ENCODE measurements around the gene SGPP1.
"Not testable (repeated sequence)": the region's sequence is repeated elsewhere in the genome, so short reads cannot be mapped to it uniquely, and the experiment has no call there.

SGPP1 gene

DNA sequence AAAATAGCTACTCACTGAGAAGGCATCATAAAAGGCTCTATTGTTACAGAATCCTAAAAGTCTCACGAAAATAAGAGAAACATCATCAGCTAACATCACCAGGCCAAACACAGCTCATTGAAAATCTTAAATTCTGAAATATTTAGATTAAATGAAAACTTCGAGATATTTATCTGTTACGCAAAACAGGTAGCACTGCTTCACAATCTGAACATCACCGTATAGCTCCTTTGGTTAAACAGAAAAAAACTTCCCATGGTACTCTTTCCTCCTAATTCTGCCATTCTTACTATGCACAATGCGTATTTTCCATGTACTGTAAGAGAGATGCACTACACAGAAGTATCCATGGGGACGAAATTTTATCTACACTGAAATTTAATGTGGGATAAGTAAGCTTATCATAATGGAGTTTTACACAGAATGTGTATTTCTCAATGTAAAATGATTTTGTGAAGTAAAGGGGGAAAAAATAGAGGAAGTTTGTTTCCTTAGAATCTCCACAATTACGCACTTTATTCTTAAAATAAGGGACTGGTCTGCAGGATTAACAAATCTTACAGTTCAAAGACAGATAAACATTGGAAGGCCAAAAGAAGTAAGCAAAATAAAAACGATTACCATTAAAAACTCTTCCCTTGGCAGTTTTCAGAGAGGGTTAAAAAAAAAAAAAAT is 1.9 kb downstream of the SGPP1 start:
- no peak for DNase-seq (ENCODE audit: low spot score)

DNA sequence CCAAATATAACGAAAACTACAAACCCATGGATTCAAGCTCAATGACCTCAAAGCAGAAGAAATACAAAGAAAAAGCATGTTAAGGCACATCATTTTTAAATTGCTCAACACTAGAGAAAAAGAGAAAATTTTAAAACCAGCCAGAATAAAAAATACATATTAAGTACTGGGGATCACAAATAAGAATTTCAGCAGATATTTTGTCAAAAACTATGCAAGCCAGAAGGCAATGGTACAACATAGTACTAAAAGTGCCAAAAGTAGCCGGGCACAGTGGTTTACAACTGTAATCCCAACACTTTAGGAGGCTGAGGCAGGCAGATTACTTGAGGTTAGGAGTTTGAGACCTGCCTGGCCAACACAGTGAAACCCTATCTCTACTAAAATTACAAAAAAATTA is 10.2 kb downstream of the SGPP1 start:
- DNase-seq (ENCODE audit: low spot score): no peak

DNA sequence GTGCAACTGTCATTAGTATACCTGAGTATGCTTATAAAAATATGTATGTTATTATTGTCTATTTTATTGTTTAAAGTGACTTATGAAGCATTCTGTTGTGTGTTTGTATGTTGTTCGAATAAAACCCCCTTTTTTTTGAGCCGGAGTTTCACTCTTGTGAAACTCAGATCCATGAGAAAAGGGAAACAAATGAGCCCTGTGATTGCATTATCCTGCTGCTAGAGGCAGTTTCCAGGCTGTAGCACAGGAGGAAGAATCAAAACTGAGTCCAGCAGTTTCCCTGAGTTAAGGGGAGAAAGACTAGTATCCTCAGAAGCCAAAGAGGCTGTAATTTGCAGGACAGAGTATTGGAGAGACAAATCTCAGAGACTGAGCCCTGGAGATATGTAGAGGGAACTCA is 12.5 kb downstream of the SGPP1 start:
- DNase-seq (ENCODE audit: low spot score): no peak

DNA sequence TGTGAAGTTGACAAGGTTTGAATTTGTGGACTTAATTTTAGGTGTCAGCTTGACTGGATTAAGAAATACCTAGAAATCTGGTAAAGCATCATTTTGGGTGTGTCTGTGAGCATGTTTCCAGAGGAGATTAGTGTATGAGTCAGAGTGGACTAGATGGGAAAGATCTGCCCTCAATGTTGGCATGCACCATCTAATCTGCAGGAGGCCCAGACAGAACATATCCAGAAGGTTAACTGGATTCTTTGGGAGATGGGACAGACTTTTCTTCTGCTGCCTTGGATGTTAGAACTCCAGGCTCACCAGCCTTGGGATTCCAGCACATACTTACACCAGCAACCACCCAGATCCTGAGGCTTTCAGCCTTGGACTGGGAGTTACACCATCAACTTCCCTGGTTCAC is 14.1 kb downstream of the SGPP1 start:
- DNase-seq (ENCODE audit: low spot score): no peak

DNA sequence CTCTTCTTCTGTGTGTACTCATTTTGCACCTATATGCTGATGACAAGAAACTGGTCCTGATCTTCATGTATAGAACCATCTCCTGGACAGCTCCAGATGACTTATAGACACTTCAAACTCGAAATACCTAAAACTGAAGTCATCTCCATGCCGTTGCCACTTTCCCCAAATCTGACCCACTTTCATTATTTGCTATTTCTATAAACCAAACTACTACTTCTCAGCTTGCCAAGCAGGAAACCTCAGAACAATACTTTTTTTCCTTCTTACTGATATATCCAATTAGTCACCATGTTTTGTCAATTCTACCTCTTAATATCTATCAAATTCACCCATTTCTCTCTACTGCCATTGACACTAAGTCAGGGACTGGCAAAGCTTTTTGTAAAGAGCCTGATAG is 14.8 kb downstream of the SGPP1 start:
- DNase-seq (ENCODE audit: low spot score): no peak

DNA sequence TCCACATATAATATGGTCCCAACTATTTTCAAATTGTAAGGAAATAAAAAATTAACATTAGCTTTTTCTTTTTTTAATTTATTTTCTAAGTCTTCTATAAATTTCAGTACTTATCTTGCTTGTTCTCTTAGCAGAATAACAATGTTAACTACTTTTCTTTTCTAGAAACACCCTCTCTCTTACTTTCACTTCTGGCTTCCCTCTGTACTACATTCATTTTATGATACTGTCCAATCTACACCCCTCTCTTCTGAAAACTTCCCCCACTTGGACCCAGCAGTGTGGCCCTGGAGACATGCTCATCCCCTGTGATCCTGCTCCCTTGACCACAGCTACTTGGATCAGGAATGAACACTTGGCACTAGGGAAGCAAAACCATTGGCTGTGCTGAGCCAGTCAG is 15.7 kb downstream of the SGPP1 start:
- no peak for DNase-seq (ENCODE audit: low spot score)

DNA sequence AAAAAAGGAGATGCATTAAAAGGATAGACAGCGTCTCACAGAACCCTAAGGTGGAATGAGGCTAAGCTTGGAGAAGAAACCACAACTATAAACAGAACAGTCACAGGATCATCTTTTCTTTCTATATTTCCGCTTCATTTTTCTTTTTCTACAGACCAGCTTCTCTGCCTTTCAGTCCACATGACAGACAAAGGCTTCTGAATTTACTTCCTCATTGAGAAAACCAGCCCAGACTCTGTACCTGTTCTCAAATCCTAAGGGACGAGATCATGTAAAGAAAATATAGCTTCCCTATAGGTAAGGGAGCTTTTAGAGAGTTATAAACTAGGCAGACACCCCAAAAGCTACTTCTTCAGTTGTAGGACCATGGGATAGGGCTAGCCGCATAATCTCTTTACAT is 17.4 kb downstream of the SGPP1 start:
- no peak for DNase-seq (ENCODE audit: low spot score)

DNA sequence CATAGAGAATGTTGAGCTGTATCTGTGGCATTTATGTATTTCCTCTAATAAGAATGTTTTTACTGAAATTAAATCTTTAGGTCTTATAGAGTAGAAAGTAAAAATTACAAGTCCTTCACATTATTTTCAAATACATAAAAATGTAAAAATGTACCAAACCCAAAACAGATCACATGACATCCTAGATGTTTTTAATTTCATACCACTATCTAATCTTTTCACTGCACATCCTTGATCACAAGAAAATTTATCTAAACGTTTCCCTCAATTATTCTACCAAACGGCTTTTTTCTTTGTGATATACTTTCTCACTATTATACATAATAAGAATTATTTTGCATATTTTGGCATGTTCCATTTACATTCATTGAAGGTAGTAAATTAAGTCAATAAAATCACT is 18.3 kb downstream of the SGPP1 start:
- no peak for DNase-seq (ENCODE audit: low spot score)

DNA sequence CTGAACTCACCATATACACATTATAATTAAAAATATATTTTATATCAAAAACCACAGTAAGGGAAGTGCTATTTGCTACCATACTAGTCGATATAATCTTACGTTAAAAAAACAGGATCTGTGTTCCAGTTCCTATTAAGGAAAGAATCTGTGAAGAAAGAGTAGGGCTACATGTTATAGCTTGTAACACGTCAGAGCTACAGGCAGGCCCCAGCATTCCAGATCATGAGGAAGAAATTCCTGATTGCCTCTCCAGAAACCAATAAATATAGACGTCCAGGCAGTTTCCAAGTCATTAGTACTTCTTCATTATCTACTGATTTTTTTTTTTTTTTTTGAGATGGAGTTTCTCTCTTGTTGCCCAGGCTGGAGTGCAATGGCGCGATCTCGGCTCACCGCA is 20.6 kb downstream of the SGPP1 start:
- no peak for DNase-seq (ENCODE audit: low spot score)

DNA sequence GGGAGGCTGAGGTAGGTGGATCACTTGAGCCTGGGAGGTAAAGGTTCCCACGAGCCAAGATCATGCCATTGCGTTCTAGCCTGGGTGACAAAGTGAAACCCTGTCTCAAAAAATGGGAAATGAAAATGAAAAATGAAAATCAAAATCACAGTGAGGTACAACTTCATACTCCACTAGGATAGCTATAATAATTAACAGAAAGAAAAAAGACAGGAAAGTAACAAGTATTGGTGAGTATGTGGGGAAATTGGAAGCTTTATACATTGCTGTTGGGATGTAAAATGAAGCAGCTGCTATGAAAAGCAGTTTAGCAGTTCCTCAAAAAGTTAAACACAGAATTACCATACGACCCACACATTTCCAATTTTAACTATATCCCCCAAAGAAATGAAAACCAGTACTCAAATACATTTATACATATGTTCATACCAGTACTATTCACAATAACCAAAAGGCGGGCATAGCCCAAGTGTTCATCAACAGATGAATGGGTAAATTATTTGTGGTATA is 22.2 kb downstream of the SGPP1 start:
- DNase-seq (ENCODE audit: low spot score): no peak

DNA sequence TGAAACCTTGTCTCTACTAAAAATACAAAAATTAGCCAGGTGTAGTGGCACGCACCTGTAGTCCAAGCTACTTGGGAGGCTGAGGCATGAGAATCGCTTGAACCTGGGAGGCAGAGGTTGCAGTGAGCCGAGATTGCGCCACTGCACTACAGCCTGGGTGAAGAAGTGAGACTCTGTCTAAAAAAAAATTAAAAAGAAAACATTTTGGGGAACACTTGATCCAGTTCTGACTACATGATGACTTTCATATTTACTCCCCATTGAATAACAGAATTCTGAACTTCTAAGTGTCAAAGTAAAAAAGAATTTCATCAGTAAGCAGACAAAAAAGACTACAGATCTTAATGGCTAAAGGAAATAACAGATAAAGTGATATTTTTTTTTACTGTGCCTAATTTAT is 25.3 kb downstream of the SGPP1 start:
- DNase-seq (ENCODE audit: low spot score): not testable (repeated sequence)

DNA sequence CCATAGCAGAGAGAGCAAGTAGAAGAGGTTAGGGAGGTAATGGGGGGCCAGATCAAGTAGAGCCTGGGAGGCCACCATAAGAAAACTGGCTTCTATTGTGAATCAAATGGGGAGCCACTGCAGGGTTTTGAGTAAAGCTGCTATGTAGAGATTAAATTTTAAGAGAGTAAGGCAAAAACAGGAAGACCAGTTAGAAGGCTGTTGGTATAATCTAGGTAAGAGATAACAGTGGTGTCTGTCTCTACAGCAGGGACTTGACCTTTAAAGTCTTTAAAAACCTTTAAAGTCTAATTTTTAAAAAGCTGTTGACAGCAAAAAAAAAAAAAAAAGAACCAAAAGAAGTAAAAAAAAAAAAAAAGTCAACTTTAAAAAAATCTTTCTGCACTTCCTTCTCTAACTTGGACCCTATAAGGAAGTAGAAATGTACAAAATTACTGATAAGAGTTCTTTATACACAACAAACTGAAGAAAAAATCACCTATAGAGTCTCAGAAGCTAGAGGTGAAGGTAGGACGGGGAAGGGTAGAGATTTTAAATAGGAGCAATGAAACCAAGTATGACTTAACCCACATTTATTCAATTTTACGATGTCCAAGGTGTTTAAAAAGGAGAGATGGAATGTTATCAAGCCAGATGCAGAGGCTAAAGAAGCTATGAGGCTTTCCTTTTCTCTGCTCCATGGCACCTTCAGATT is 26.1 kb downstream of the SGPP1 start:
- DNase-seq (ENCODE audit: low spot score): no peak

DNA sequence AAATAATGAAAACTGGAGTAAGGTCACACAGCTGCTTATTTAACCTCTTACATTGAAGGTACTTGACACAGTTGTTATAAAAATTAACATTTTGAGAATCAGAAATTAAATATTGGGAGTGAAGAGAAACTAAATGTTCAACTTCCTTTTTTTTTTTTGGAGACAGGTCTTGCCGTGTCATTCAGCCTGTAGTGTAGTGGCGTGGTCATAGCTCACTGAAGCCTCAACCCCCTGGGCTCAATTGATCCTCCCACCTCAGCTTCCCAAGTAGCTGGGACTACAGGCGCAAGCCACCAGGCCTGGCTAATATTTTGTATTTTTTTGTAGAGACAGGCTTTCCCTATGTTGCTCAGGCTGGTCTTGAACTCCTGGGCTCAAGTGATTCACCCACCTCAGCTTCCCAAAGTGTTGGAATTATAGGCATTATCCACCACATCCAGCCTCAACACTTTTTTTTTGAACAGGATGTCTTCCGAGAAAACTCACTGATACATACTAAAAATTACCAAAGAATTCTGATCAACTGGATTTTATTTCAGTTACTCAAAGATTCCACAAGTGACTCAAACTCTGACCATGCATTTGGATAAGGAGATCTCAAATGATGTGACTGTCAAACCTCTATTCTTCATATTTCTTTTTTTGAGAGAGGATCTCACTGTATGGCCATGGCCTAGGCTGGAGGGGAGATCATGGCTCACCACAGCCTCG is 35.4 kb downstream of the SGPP1 start:
- DNase-seq (ENCODE audit: low spot score): no peak

DNA sequence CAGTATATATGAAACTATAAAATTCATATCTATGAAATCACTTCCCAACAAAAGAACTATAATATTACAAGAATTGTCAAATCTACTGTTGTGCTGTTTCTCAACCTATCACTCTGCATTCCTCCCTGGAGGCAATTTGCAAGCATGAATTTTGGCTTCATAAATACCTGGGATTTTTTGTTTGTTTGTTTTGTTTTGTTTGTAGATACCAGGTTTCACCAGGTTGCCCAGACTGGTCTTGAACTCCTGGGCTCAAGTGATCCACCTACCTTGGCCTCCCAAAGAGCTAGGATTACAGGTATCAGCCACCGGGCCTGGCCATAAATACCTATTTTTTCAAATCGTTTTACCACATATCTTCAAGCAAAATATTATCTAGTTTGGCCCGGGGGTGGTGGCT is 38.7 kb downstream of the SGPP1 start:
- no peak for DNase-seq (ENCODE audit: low spot score)

DNA sequence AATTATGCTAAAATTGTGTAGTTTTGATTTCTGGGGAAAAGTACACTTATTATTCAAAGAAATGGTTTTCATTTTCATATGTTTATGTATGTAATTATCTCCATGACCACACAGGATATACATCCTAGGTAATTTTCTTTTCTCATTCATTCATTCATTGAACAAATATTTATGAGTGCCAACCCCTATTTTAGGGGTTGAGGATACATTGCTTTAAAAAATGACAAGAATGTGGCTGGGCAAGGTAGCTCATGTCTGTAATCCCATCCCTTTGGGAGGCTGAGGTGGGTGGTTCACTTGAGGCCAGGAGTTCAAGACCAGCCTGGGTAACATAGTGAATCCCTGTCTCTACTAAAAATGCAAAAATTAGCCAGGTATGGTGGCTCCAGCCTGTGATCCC is 40.9 kb downstream of the SGPP1 start:
- DNase-seq (ENCODE audit: low spot score): no peak

DNA sequence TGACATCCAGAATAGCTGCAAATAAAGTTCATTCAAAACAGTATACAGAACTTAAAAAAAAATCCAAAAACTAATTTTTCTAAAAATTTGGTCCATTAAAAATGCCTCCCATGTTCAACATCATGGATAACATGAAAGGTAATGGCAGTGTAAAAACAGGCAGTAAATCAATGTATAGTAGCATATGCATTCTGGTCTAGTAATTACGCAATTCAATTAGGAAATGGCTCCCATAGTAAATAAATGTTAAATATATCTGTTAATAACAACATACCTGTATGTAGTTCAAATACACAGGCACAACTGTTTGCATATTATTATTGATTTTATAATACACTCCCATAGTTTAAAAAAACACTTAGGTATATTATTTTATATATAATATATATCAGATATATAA is 42.5 kb downstream of the SGPP1 start:
- DNase-seq (ENCODE audit: low spot score): no peak

DNA sequence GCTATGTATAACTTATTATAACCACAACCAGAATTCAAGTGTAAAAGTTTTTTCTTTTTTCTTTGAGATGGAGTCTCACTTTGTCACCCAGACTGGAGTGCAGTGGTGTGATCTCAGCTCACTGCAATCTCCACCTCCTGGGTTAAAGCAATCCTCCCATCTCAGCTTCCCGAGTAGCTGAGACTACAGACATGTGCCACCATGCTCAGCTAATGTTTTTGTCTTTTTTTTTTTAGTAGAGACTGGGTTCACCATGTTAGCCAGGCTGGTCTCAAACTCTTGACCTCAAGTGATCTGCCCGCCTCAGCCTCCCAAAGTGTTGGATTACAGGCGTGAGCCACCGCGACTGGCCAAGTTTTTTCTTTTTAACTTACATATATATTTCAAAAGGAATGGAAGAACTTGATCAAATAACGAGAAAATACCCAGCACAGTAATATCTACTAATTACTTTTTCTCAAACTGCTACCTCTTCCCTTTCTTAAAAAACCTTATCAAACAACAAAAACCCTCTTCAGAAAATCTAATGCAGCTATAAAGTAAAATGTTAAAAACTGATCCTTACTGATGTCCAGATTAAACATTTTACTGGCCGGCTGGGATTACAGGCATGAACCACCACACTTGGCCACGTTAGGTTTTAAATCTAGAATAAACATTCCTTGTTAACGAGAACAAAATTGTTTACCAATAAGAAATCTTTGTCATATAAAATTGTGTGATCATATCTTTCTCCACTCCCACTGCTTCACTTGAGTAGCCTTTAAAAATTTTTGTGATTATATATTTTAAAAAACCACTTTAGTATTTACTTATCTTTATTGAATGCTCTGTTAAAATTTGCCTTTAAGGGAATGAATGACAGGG is 44.9 kb downstream of the SGPP1 start:
- DNase-seq (ENCODE audit: low spot score): no peak

DNA sequence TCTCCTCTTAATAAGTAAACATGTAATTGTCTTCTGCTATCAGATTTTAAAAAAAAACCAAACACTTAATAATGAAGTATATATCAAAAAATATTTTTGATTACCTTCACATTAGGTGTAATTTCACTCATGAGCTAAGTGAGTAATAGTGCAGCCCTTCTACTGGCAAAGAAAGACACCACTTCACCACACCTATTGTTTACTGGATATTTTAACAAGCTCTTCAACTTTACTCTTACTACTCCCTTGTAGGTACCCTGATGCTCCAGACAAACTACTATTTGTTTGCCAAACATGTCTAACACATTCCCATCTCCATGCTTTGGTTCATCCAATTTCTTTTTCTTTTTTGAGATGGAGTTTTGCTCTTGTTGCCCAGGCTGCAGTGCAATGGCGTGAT is 49.3 kb downstream of the SGPP1 start:
- DNase-seq (ENCODE audit: low spot score): no peak

DNA sequence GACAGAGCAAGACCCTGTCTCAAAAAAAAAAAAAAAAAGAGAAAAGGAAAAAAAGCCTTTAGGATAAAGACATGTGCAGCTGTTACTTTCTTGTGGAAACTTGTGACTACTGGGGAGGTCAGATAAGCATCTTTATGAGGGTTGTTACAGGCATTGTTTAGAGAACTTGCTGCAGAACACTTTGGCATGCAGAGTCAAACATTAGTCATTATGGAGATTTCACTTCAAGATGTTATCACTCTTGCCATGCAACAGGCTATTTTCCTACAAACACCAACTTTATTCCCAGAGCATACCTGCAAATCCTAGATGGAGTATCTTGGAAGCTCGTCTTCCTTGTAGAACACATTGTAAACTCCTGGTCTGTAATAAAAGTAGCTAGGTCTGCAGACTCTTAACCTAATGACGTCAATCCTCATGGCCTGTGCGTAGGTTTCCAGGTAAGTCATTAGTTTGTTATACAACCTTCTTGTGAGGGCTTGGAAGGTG is 49.9 kb downstream of the SGPP1 start:
- DNase-seq (ENCODE audit: low spot score): no peak

DNA sequence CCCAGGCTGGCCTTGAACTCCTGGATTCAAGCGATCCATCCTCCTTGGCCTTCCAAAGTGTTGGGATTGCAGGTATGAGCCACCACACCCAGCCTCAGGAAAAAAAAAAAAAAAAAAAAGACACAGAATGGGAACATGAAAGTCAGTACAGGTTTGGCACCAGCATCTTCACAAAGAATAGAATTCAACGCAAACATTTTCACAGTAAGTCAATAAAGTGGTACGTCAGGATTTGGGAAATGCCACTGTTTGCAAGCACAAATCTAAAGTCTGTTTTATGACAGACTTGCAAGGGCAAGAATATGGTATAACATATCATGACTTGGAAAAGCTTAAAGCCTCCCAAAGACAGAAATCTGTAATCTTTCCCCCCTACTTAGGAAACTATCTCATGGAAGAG is 51.2 kb downstream of the SGPP1 start:
- no peak for DNase-seq (ENCODE audit: low spot score)

DNA sequence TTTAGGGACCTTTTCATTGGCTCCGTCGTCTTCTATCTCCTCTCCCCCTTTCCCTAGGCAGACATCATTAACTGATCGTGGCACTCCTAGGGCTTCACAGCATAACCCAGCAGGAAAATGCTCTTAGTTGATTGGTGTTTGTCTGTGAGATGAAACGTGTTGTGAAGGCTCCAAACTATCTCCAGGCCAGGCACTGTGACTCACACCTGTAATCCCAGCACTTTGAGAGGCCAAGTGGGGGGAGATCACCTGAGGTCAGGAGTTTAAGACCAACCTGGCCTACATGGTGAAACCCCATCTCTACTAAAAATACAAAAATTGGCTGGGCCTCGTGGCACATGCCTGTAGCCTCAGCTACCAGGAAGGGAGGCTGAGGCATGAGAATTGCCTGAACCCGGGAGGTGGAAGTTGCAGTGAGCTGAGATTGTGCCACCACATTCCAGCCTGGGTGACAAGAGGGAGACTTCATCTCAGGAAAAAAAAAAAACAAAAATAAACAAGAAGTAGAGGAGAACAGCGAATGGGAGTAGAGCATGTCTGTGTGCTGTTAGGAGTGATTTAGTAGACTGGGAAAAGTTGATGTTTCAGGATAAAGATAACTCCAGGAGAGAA is 53.9 kb downstream of the SGPP1 start:
- no peak for DNase-seq (ENCODE audit: low spot score)

DNA sequence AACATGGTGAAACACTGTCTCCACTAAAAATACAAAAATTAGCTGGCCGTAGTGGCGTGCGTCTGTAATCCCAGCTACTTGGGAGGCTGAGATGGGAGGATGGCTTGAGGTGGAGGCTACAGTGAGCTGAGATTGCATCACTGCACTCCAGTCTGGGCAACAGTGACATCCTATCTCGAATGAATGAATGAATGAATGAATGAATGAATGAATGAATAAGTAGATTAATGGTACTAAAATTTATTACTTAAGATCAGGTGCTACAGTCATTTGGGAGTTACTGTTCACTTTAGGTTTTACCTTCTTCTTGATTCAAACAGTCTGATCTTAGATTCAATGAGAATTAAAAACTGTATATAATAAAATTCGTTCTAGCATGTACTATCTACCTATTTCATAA is 54.6 kb downstream of the SGPP1 start:
- DNase-seq (ENCODE audit: low spot score): no peak

Data from globus pallidus (tissue), 1 donor.